Naive thymus-derived CD4-positive, alpha-beta T cell (primary cell): ENCODE measurements around the gene IFI30. TPM values are rescaled to one million over a fixed set of nuclear protein-coding genes. Genes with fewer than 3 reads are reported as not detected.
A peak's percentile ranks its signal among the peaks of the same experiment; 100 is the strongest.

Source experiments
- ATAC-seq: fragments of 150-1000 bp; cut with Tn5 transposase; 2 replicates; pipeline ENCODE4 v1.10.0; 2021; ENCODE audit warnings: mild to moderate bottlenecking, moderate library complexity
- CTCF ChIA-PET: fragments of 350-600 bp; sonication (Branson Sonifier 250); formaldehyde crosslinking; loops from one replicate; lab custom pipeline; 2021; ENCODE audit warnings: antibody characterized with exemption; lab: Charles Lee
- POLR2A ChIA-PET: fragments of 350-600 bp; sonication (Branson Sonifier 250); formaldehyde crosslinking; loops from one replicate; lab custom pipeline; 2021; ENCODE audit warnings: antibody characterized with exemption, inconsistent platforms; lab: Charles Lee
- DNase-seq, 9 donors: peaks; one replicate each; pipeline versions ENCODE4 v3.0.0 to v3.0.0-alpha.2; 2020 to 2022; ENCODE audit warnings: mixed read lengths in 1 of 9
- H3K27ac ChIP-seq: one replicate; pipeline ENCODE4 v1.7.0; 2013; ENCODE audit warnings: mild to moderate bottlenecking, low read depth, low read length, moderate library complexity
- H3K27me3 ChIP-seq, 2 donors: one replicate each; pipeline ENCODE4 v1.7.0; 2013; ENCODE audit warnings: low read length in 2 of 2, mild to moderate bottlenecking in 2 of 2, moderate library complexity in 2 of 2; ENCODE audit not compliant: control insufficient read depth in 2 of 2, insufficient read depth in 2 of 2
- H3K36me3 ChIP-seq, 3 experiments: 1 replicate in 2 of 3; 2 replicates in 1 of 3; pipeline ENCODE4 v1.7.0; 2013; ENCODE audit warnings: low read length in 3 of 3, mild to moderate bottlenecking in 3 of 3, moderate library complexity in 1 of 3; ENCODE audit not compliant: insufficient read depth in 3 of 3, control insufficient read depth in 2 of 3
- H3K4me1 ChIP-seq, 2 donors: one replicate each; pipeline ENCODE4 v1.7.0; 2013; ENCODE audit warnings: low read length in 2 of 2, mild to moderate bottlenecking in 2 of 2, moderate library complexity in 1 of 2; ENCODE audit not compliant: control insufficient read depth in 2 of 2, insufficient read depth in 2 of 2
- H3K4me3 ChIP-seq: 2 replicates; pipeline ENCODE4 v1.7.0; 2013; ENCODE audit warnings: mild to moderate bottlenecking, low read length
- H3K9me3 ChIP-seq, 3 experiments: 1 replicate in 2 of 3; 2 replicates in 1 of 3; pipeline ENCODE4 v1.7.0; 2013; ENCODE audit warnings: low read length in 3 of 3; ENCODE audit not compliant: control insufficient read depth in 2 of 3
- H3K27ac Mint-ChIP-seq, 9 donors: one replicate each; pipeline ENCODE4 v1.8.0; 2020 to 2022; ENCODE audit warnings: mixed read lengths in 9 of 9, mild to moderate bottlenecking in 8 of 9, moderate library complexity in 5 of 9, inconsistent platforms in 2 of 9
- H3K27me3 Mint-ChIP-seq, 5 donors: one replicate each; pipeline ENCODE4 v1.8.0; 2021 to 2022; ENCODE audit warnings: mixed read lengths in 5 of 5, mild to moderate bottlenecking in 1 of 5
- H3K36me3 Mint-ChIP-seq, 5 donors: one replicate each; pipeline ENCODE4 v1.8.0; 2020 to 2022; ENCODE audit warnings: mixed read lengths in 5 of 5, mild to moderate bottlenecking in 3 of 5, inconsistent platforms in 1 of 5
- H3K4me1 Mint-ChIP-seq, 7 donors: one replicate each; pipeline ENCODE4 v1.8.0; 2020 to 2022; ENCODE audit warnings: mixed read lengths in 7 of 7, mild to moderate bottlenecking in 3 of 7, inconsistent platforms in 1 of 7
- H3K4me3 Mint-ChIP-seq, 10 donors: one replicate each; pipeline ENCODE4 v1.8.0; 2020 to 2022; ENCODE audit warnings: mild to moderate bottlenecking in 10 of 10, mixed read lengths in 10 of 10, moderate library complexity in 6 of 10, inconsistent platforms in 2 of 10
- H3K9me3 Mint-ChIP-seq, 11 donors: one replicate each; pipeline ENCODE4 v1.8.0; 2020 to 2022; ENCODE audit warnings: mixed read lengths in 11 of 11, mild to moderate bottlenecking in 4 of 11, inconsistent platforms in 1 of 11, moderate library complexity in 1 of 11
- intact Hi-C, 2 donors: fragments of 100-400 bp; cut with micrococcal nuclease; formaldehyde crosslinking; loops; one replicate each; pipeline ENCODE4 v1.15.1; 2023
- polyA plus RNA-seq, 2 donors: library from polyadenylated mRNA; unstranded; fragments of 300-500 nt; fragmentation: Illumina TruSeq; gene quantifications; one replicate each; pipeline ENCODE4 v1.2.3, GENCODE V29; 2021
- total RNA-seq, 6 experiments: library from RNA in 5 of 6; stranded (reverse) in 5 of 6; gene quantifications; 1 replicate in 5 of 6; 2 replicates in 1 of 6; pipeline ENCODE4 v1.2.3 and lab custom pipeline; 2021 to 2026

IFI30 gene
- total and polyA plus RNA-seq, 7 experiments from 2014 or later, result 6.7 to 514 (median 59.3) TPM

GRCh38 chr19:18131841-18132596 is 41.6 kb upstream of the IFI30 start:
- peaks cover 0 to 7% of the 10 kb centered on the region in 2 donors for H3K4me1 ChIP-seq
- Mint-ChIP-seq H3K4me3 (no peak overlapping the region), H3K27ac (peak overlapping the region in 1 of 9 donors; percentile 33), H3K27me3 (no peaks in the 10 kb centered on the region), H3K9me3 (no peaks in the 10 kb centered on the region), H3K4me1 (peaks cover 0 to 10% (median 0%) of the 10 kb centered on the region in 7 donors), H3K36me3 (peaks cover 5 to 40% (median 19%) of the 10 kb centered on the region in 5 donors)
- no peaks in the 10 kb centered on the region for H3K9me3 ChIP-seq
- H3K4me3 ChIP-seq, result no peak overlapping the region
- H3K27ac ChIP-seq, result no peak overlapping the region
- intact Hi-C loops, result no loop called here
- H3K36me3 ChIP-seq, result peaks cover 13 to 91% (median 20%) of the 10 kb centered on the region in 3 experiments
- no peak for DNase-seq
- no peaks in the 10 kb centered on the region for H3K27me3 ChIP-seq
- POLR2A ChIA-PET, result interaction anchor here (1.0 to 1.5 kb wide), 2 partner anchors 9 to 284 kb away, joined by 3 read pairs; no protein-coding TSS in a partner anchor
- no peak for ATAC-seq
- CTCF ChIA-PET, result interaction anchor here (0.9 kb wide), 1 partner anchor 36 kb away, joined by 3 read pairs; no protein-coding TSS in a partner anchor

- Histone ChIP-seq H3K36me3 (peaks cover 6 to 88% (median 8%) of the 10 kb centered on the region in 3 experiments), H3K27me3 (no peaks in the 10 kb centered on the region), H3K4me3 (no peak overlapping the region), H3K9me3 (no peaks in the 10 kb centered on the region), H3K27ac (no peak overlapping the region), H3K4me1 (no peaks in the 10 kb centered on the region)
- Mint-ChIP-seq H3K27me3 (no peaks in the 10 kb centered on the region), H3K9me3 (peaks cover 0 to 2% (median 0%) of the 10 kb centered on the region in 11 donors), H3K36me3 (peaks cover 5 to 43% (median 28%) of the 10 kb centered on the region in 5 donors), H3K4me1 (peaks cover 0 to 2% (median 0%) of the 10 kb centered on the region in 7 donors), H3K27ac (peak overlapping the region in 2 of 9 donors; percentile 32 to 72), H3K4me3 (no peak overlapping the region)
- intact Hi-C loops, result no loop called here
- no peak for DNase-seq
- ChIA-PET POLR2A (interaction anchor here (1.0 kb wide), 1 partner anchor 15 kb away, joined by 3 read pairs; no protein-coding TSS in a partner anchor), CTCF (interaction anchor here (0.7 kb wide), 1 partner anchor 17 kb away, joined by 3 read pairs; the partner anchor contains the start of gene PIK3R2)
- ATAC-seq, result no peak
Measured at GRCh38 chr19:18135712-18136584, 37.7 kb upstream of the IFI30 start.

DNA sequence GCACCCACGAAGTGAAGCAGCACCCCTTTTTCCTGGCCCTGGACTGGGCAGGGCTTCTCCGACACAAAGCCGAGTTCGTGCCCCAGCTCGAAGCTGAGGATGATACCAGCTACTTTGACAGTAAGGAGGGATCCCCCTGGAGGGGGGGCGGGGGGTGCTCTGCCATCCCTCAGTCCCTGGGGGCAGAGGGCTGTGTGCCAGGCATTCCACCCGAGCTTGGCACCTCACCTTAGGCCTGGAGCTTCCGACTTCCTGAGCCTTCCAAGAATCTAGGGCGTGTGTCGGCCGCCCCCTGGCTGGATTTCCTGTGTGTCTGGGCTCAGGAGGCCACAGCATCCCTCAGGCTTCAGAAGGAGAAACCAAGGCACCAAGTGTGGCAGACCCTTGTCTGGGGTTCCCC is 36.4 kb upstream of the IFI30 start:
- Mint-ChIP-seq H3K36me3 (peaks cover 7 to 41% (median 27%) of the 10 kb centered on the region in 5 donors), H3K9me3 (peaks cover 0 to 2% (median 0%) of the 10 kb centered on the region in 11 donors), H3K27ac (no peak overlapping the region), H3K4me1 (peaks cover 0 to 2% (median 0%) of the 10 kb centered on the region in 7 donors), H3K4me3 (no peak overlapping the region), H3K27me3 (no peaks in the 10 kb centered on the region)
- Histone ChIP-seq H3K9me3 (no peaks in the 10 kb centered on the region), H3K27ac (peak overlapping the region; percentile 35), H3K4me3 (no peak overlapping the region), H3K27me3 (no peaks in the 10 kb centered on the region), H3K36me3 (peaks cover 7 to 90% (median 12%) of the 10 kb centered on the region in 3 experiments), H3K4me1 (no peaks in the 10 kb centered on the region)
- intact Hi-C loops, result no loop called here
- ChIA-PET CTCF (interaction anchor here (0.6 to 1.2 kb wide), 3 partner anchors 14 to 31 kb away, joined by 3 read pairs; no protein-coding TSS in a partner anchor), POLR2A (no interaction called here)
- DNase-seq (no peak), ATAC-seq (no peak)

- no peaks in the 10 kb centered on the region for H3K4me1 ChIP-seq
- DNase-seq, result no peak
- peaks cover 0 to 2% (median 0%) of the 10 kb centered on the region in 7 donors for H3K4me1 Mint-ChIP-seq
Measured at GRCh38 chr19:18137657-18138339, 35.8 kb upstream of the IFI30 start.

GRCh38 chr19:18140473-18140872 is 33.1 kb upstream of the IFI30 start:
- no peaks in the 10 kb centered on the region for H3K27me3 Mint-ChIP-seq
- Histone ChIP-seq H3K4me3 (no peak overlapping the region), H3K27ac (no peak overlapping the region), H3K4me1 (no peaks in the 10 kb centered on the region), H3K27me3 (no peaks in the 10 kb centered on the region), H3K36me3 (peaks cover 6 to 90% (median 22%) of the 10 kb centered on the region in 3 experiments), H3K9me3 (no peaks in the 10 kb centered on the region)
- CTCF ChIA-PET, result no interaction called here
- POLR2A ChIA-PET, result interaction anchor here (2.6 kb wide), 1 partner anchor 11 kb away, joined by 14 read pairs; the partner anchor contains the start of gene PIK3R2
- H3K4me1 Mint-ChIP-seq, result no peaks in the 10 kb centered on the region
- no peak overlapping the region for H3K27ac Mint-ChIP-seq
- intact Hi-C loops, result no loop called here
- H3K36me3 Mint-ChIP-seq, result peaks cover 10 to 42% (median 22%) of the 10 kb centered on the region in 5 donors
- no peak for DNase-seq
- H3K4me3 Mint-ChIP-seq, result no peak overlapping the region
- no peak for ATAC-seq
- H3K9me3 Mint-ChIP-seq, result peaks cover 0 to 2% (median 0%) of the 10 kb centered on the region in 11 donors

More at GRCh38 chr19:18137657-18138339, 35.8 kb upstream of the IFI30 start:
- H3K27me3 ChIP-seq, result no peaks in the 10 kb centered on the region
- intact Hi-C loops, result no loop called here
- ChIA-PET CTCF (interaction anchor here (0.6 to 1.2 kb wide), 3 partner anchors 14 to 30 kb away, joined by 3 read pairs; no protein-coding TSS in a partner anchor), POLR2A (interaction anchor here (1.1 kb wide), 1 partner anchor 14 kb away, joined by 5 read pairs; no protein-coding TSS in a partner anchor)
- no peaks in the 10 kb centered on the region for H3K9me3 ChIP-seq
- Mint-ChIP-seq H3K4me3 (no peak overlapping the region), H3K9me3 (peaks cover 0 to 2% (median 0%) of the 10 kb centered on the region in 11 donors), H3K36me3 (peaks cover 5 to 37% (median 25%) of the 10 kb centered on the region in 5 donors), H3K27me3 (no peaks in the 10 kb centered on the region), H3K27ac (no peak overlapping the region)
- H3K4me3 ChIP-seq, result no peak overlapping the region
- peaks cover 10 to 90% (median 12%) of the 10 kb centered on the region in 3 experiments for H3K36me3 ChIP-seq
- H3K27ac ChIP-seq, result peak overlapping the region; percentile 35
- ATAC-seq, result no peak
